ENCODE data around the gene CBR4. TPM values are rescaled to one million over a fixed set of nuclear protein-coding genes. Genes with fewer than 3 reads are reported as not detected.
"Not testable (repeated sequence)": the region's sequence is repeated elsewhere in the genome, so short reads cannot be mapped to it uniquely, and the experiment has no call there.

Gene CBR4
- total and polyA plus RNA-seq, 8 donors: 17.6 to 34.9 (median 31.5) TPM

DNA sequence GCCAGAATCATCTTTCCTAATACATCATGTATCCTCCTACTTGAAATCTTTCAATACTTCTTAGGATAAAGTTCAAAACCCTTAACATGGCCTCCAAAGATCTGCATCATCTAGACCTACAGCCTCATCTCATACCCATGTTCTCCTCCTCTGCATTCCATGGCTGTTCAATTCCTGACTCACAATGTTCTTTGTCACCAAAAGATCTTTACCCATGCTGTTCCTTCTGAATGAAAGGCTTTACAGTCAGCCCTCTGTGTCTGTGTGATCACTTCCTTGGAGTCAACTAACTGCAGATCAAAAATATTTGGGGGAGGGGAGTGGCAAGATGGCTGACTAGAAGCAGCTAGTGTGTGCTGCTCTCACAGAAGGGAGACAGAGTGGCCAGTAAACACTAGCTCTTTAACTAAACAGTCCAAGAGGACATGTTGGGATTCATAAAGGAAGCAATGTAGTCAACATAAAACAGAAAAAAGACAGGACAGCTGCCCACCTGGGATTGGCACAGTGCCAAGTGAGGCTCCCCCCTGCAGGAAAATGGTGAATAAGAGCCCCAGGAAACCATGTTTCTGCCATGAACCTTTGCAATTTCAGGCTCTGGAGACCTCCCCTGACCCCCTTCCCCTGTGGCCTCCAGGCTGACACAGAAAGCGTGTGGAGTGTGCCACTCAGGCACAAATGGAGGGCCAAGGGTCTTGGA, 31.9 kb downstream of the CBR4 start:
- intact Hi-C loops (cut with DNase I): no loop called here
- Histone ChIP-seq H3K9me3 (peaks cover 0 to 35% of the 10 kb centered on the region in 2 donors), H3K27me3 (no peaks in the 10 kb centered on the region), H3K4me1 (no peaks in the 10 kb centered on the region), H3K27ac (no peak overlapping the region), H3K36me3 (peaks cover 0 to 56% of the 10 kb centered on the region in 2 donors), H3K4me3 (no peak overlapping the region)
- ATAC-seq (no peak), DNase-seq (no peak)
- TF ChIP-seq, protein P1, sequence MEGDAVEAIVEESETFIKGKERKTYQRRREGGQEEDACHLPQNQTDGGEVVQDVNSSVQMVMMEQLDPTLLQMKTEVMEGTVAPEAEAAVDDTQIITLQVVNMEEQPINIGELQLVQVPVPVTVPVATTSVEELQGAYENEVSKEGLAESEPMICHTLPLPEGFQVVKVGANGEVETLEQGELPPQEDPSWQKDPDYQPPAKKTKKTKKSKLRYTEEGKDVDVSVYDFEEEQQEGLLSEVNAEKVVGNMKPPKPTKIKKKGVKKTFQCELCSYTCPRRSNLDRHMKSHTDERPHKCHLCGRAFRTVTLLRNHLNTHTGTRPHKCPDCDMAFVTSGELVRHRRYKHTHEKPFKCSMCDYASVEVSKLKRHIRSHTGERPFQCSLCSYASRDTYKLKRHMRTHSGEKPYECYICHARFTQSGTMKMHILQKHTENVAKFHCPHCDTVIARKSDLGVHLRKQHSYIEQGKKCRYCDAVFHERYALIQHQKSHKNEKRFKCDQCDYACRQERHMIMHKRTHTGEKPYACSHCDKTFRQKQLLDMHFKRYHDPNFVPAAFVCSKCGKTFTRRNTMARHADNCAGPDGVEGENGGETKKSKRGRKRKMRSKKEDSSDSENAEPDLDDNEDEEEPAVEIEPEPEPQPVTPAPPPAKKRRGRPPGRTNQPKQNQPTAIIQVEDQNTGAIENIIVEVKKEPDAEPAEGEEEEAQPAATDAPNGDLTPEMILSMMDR (IDR thresholded peaks at IDR 0.05): no peak

DNA sequence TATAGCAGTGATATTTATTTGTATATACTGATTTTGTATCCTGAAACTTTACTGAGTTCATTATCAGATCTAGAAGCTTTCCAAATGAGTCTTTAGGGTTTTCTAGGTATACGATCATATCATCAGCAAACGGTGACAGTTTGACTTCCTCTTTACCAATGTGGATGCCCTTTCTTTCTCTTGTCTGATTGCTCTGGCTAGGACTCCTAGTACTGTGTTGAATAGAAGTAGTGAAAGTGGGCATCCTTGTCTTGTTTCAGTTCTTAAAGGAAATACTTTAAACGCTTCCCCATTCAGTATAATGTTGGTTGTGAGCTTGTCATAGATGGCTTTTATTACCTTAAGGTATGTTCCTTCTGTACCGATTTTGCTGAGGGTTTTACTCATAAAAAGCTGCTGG, 37.5 kb downstream of the CBR4 start:
- intact Hi-C loops (cut with DNase I): no loop called here
- Histone ChIP-seq H3K9me3 (peaks cover 0 to 31% of the 10 kb centered on the region in 2 donors), H3K27me3 (no peaks in the 10 kb centered on the region), H3K4me3 (no peak overlapping the region), H3K27ac (no peak overlapping the region), H3K4me1 (no peaks in the 10 kb centered on the region), H3K36me3 (peaks cover 0 to 24% of the 10 kb centered on the region in 2 donors)
- ATAC-seq (no peak), DNase-seq (no peak)
- TF ChIP-seq, protein P1 (IDR thresholded peaks at IDR 0.05): no peak

DNA sequence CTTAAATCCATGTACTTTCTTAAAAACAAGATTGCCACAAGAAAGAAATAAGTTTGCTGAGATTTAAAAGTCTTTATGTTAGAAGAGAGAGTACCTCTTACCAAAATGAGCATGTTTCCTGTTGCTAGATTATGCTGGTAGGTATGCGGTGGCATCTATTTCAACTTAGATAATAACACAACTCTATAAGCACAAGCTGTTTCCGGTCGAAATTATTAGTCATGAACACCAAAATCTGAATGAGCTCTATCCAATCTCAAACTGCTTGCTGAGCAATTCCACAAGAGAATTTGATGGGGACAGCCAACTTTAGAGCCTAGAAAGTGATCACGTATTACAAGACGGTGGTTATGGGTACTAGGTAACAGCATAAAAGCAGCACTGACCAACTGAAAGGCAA, 49.3 kb downstream of the CBR4 start:
- no peaks in the 10 kb centered on the region for H3K36me3 ChIP-seq
- H3K27me3 ChIP-seq: no peaks in the 10 kb centered on the region
- TF ChIP-seq, protein P1 (IDR thresholded peaks at IDR 0.05): no peak
- DNase-seq (no peak), ATAC-seq (no peak)
- no peak overlapping the region for H3K4me3 ChIP-seq
- intact Hi-C loops (cut with DNase I): no loop called here
- peaks cover 0 to 2% of the 10 kb centered on the region in 2 donors for H3K9me3 ChIP-seq
- no peak overlapping the region for H3K27ac ChIP-seq
- H3K4me1 ChIP-seq: no peaks in the 10 kb centered on the region

DNA sequence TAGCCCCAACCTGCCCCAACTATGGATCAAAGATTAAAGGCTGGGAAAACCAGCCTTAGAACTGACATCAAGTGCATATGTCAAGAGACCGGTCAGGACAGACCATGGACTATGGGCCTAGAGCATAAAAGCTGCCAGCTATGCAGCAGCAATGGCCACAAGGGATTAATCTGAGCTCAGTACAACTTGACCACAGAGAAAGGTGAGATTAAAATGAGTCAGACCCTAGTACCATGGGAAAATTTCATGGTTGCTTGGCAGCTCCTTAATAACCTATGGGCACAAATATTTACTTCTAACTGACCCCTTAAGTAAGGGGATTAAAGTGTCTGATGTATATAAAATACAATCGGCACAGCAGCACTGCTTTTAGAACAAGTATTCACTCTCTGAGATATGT, 54.4 kb downstream of the CBR4 start:
- H3K9me3 ChIP-seq: no peaks in the 10 kb centered on the region
- no peaks in the 10 kb centered on the region for H3K36me3 ChIP-seq
- H3K4me1 ChIP-seq: no peaks in the 10 kb centered on the region
- H3K4me3 ChIP-seq: no peak overlapping the region
- TF ChIP-seq, protein P1 (IDR thresholded peaks at IDR 0.05): no peak
- no peaks in the 10 kb centered on the region for H3K27me3 ChIP-seq
- DNase-seq (no peak), ATAC-seq (no peak)
- intact Hi-C loops (cut with DNase I): no loop called here
- no peak overlapping the region for H3K27ac ChIP-seq

DNA sequence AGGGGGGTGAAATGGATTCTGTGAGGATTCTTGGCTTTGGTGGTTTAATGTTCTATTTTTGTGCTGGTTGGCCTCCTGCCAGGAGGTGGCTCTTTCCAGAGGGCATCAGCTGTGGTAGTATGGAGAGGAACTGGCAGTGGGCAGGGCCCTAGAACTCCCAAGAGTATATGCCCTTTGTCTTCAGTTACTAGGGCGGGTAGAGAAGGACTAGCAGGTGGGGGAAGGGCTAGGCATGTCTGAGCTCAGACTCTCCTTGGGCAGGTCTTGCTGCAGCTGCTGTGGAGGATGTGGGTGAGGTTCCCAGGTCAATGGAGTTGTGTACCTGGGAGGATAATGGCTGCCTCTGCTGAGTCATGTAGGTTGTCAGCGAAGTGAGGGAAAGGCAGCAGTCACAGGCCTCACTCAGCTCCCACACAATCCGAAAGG, 57.2 kb downstream of the CBR4 start:
- H3K4me1 ChIP-seq; H3K36me3 ChIP-seq; H3K27me3 ChIP-seq; ATAC-seq; intact Hi-C loops (cut with DNase I); H3K27ac ChIP-seq; DNase-seq; H3K4me3 ChIP-seq; H3K9me3 ChIP-seq: not testable (repeated sequence)

DNA sequence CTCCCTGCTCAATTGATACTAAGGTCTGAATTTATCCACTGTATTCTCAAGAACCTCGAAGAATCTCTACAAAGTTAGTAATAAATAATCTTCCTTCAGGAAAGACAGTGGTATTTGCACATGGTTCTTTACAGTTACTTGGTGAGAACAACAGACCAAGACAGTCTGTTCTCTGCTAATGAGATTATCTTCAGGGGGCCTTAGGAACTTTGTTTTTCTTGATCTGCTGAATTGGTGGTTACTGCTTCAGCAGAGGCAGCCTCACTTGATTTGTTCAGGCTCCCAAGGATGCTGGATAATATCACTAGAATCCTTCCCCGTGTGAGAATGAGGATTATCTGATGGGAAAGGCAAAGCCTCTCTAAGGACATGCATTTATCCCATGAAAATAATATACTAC, 64.8 kb downstream of the CBR4 start:
- no peak overlapping the region for H3K27ac ChIP-seq
- no peaks in the 10 kb centered on the region for H3K4me1 ChIP-seq
- H3K27me3 ChIP-seq: no peaks in the 10 kb centered on the region
- H3K4me3 ChIP-seq: no peak overlapping the region
- TF ChIP-seq, protein P1 (IDR thresholded peaks at IDR 0.05): no peak
- DNase-seq: no peak
- intact Hi-C loops (cut with DNase I): no loop called here
- no peaks in the 10 kb centered on the region for H3K36me3 ChIP-seq
- no peak for ATAC-seq
- peaks cover 0 to 4% of the 10 kb centered on the region in 2 donors for H3K9me3 ChIP-seq
